ENCODE results near the gene YIPF5. TPM values are rescaled to one million over a fixed set of nuclear protein-coding genes. Genes with fewer than 3 reads are reported as not detected.

YIPF5 gene
- total and polyA plus RNA-seq, 3 donors from 2014 or later, result 42.4 to 62.3 (median 54.4) TPM

GRCh38 chr5:144114571-144114970, 55.9 kb downstream of the YIPF5 start:
- intact Hi-C loops (cut with DNase I; ENCODE audit: low total_unique reads), result no loop called here
- 33 to 45% methylated on average over 1 of the region's 1 CpG for WGBS, 2 donors
- H3K27me3 ChIP-seq, result no peaks in the 10 kb centered on the region
- no peaks in the 10 kb centered on the region for H3K36me3 ChIP-seq (ENCODE audit: low read depth, missing control alignments)
- no peak for DNase-seq
- no peaks in the 10 kb centered on the region for H3K4me1 ChIP-seq
- TF ChIP-seq POLR2A (IDR thresholded peaks at IDR 0.05) (no peak), CTCF (IDR thresholded peaks at IDR 0.05) (no peak)
- no peak overlapping the region for H3K4me3 ChIP-seq
- H3K9me3 ChIP-seq, result no peaks in the 10 kb centered on the region
- no peak overlapping the region for H3K27ac ChIP-seq

Small RNAs within 50 kb of the gene (small RNA-seq; reads per million reads assigned to genes)
- 0 reads per million in 2 donors for gene RN7SL87P

Other genes starting within 250 kb of the YIPF5 start
- gene KCTD16, start 214 bp upstream of the YIPF5 start, total RNA-seq, result 1 to 10 TPM; 1.4 to 2.7 TPM
- 3.2 TPM for gene KCTD16, start 214 bp upstream of the YIPF5 start, polyA plus RNA-seq (ENCODE audit: insufficient read depth, low read depth, low replicate concordance)